A673 (cell line): ENCODE results near the gene PCBD2. TPM values are rescaled to one million over a fixed set of nuclear protein-coding genes. Genes with fewer than 3 reads are reported as not detected.
"Not testable (repeated sequence)": the region's sequence is repeated elsewhere in the genome, so short reads cannot be mapped to it uniquely, and the experiment has no call there.

Experiments
- BruUV-seq: library from RNA; stranded (reverse); fragments of 400-500 nt; replicated peaks from 2 replicates; lab custom pipeline; 2021; lab: Mats Ljungman, UMichigan
- CTCF ChIA-PET: fragments of 300-600 bp; sonication (Branson Sonifier 250); formaldehyde crosslinking; loops from one replicate; lab custom pipeline; 2022; ENCODE audit warnings: antibody characterized with exemption; lab: Charles Lee
- POLR2A ChIA-PET: fragments of 300-600 bp; sonication (Branson Sonifier 250); formaldehyde crosslinking; loops from one replicate; lab custom pipeline; 2022; ENCODE audit warnings: antibody characterized with exemption; ENCODE audit not compliant: low non-redundant PET; lab: Charles Lee
- DNase-seq: peaks from one replicate; pipeline ENCODE4 v3.0.0-alpha.2; 2015; ENCODE audit warnings: low spot score
- H3K27ac ChIP-seq: fragments of 200-600 bp; sonication (generic); 2 replicates; pipeline ENCODE4 v1.5.1; 2016; ENCODE audit warnings: mixed run types, low read depth, mild to moderate bottlenecking, mixed read lengths, antibody characterized with exemption, low read length; ENCODE audit not compliant: poor library complexity, severe bottlenecking
- H3K27me3 ChIP-seq: fragments of 200-600 bp; sonication (generic); replicated peaks from 2 replicates; pipeline ENCODE4 v1.6.1; 2017; ENCODE audit warnings: mixed run types, low read depth, mild to moderate bottlenecking, mixed read lengths, antibody characterized with exemption, low read length; ENCODE audit not compliant: insufficient read depth, poor library complexity
- H3K36me3 ChIP-seq: fragments of 200-600 bp; sonication (generic); 2 replicates; pipeline ENCODE4 v1.6.1; 2016; ENCODE audit warnings: mixed run types, mild to moderate bottlenecking, mixed read lengths, antibody characterized with exemption, low read length; ENCODE audit not compliant: insufficient read depth, poor library complexity, severe bottlenecking
- H3K4me1 ChIP-seq: fragments of 200-600 bp; sonication (generic); 2 replicates; pipeline ENCODE4 v1.6.1; 2017; ENCODE audit warnings: mixed run types, mild to moderate bottlenecking, mixed read lengths, antibody characterized with exemption, low read length; ENCODE audit not compliant: insufficient read depth, poor library complexity, severe bottlenecking
- H3K4me3 ChIP-seq: fragments of 200-600 bp; sonication (generic); 2 replicates; pipeline ENCODE4 v1.5.1; 2016; ENCODE audit warnings: low read depth, mixed run types, mild to moderate bottlenecking, mixed read lengths, low read length; ENCODE audit not compliant: poor library complexity, severe bottlenecking
- H3K9me3 ChIP-seq: fragments of 200-600 bp; sonication (generic); 2 replicates; pipeline ENCODE4 v1.6.1; 2016; ENCODE audit warnings: mixed run types, low read depth, mild to moderate bottlenecking, mixed read lengths, antibody characterized with exemption, low read length; ENCODE audit not compliant: poor library complexity, severe bottlenecking
- CTCF ChIP-seq: fragments of 300-800, 200-600 bp; sonication (generic); conservative IDR thresholded peaks from 2 replicates; pipeline ENCODE4 v1.5.1; 2017; ENCODE audit warnings: low read depth, mild to moderate bottlenecking, antibody characterized with exemption, low read length, moderate library complexity, mixed read lengths
- EZH2 ChIP-seq: fragments of 200-600 bp; sonication (generic); IDR thresholded peaks from 2 replicates; pipeline ENCODE4 v1.6.1; 2017; ENCODE audit warnings: borderline replicate concordance, low read depth, mild to moderate bottlenecking, mixed read lengths, antibody characterized with exemption, low read length; ENCODE audit not compliant: poor library complexity, severe bottlenecking
- intact Hi-C: fragments of 100-400 bp; cut with micrococcal nuclease; formaldehyde crosslinking; loops from one replicate; pipeline ENCODE4 v1.10.0; 2022; ENCODE audit not compliant: unreplicated experiment
- total RNA-seq: library from RNA; stranded (reverse); gene quantifications from 2 replicates; pipeline ENCODE4 v1.2.3, GENCODE V29; 2021

Gene PCBD2
- total RNA-seq, 1 experiment from 2014 or later: 13.8 TPM

- H3K27me3 ChIP-seq: no peaks in the 10 kb centered on the region
- ChIA-PET POLR2A (no interaction called here), CTCF (no interaction called here)
- intact Hi-C loops: no loop called here
- BruUV-seq: no TSS peak
- no peaks in the 10 kb centered on the region for H3K9me3 ChIP-seq
- H3K36me3 ChIP-seq: no peaks in the 10 kb centered on the region
- no peak for TF ChIP-seq EZH2
- TF ChIP-seq CTCF: no peak
- DNase-seq: no peak
- peaks cover 4% of the 10 kb centered on the region for H3K4me1 ChIP-seq
- no peak overlapping the region for H3K27ac ChIP-seq
- H3K4me3 ChIP-seq: no peak overlapping the region
These were observed 25.5 kb upstream of the PCBD2 start for GRCh38 chr5:134879456-134879855.

- POLR2A ChIA-PET, H3K36me3 ChIP-seq, BruUV-seq, H3K27me3 ChIP-seq, DNase-seq, H3K4me3 ChIP-seq, H3K9me3 ChIP-seq, CTCF ChIA-PET, H3K4me1 ChIP-seq, H3K27ac ChIP-seq, intact Hi-C loops: not testable (repeated sequence)
These were observed 24.0 kb upstream of the PCBD2 start for GRCh38 chr5:134880937-134881336.

GRCh38 chr5:134881711-134882110 lies 23.2 kb upstream of the PCBD2 start:
- DNase-seq, H3K27me3 ChIP-seq, H3K36me3 ChIP-seq, H3K4me3 ChIP-seq, CTCF ChIA-PET, H3K4me1 ChIP-seq, POLR2A ChIA-PET, intact Hi-C loops, H3K27ac ChIP-seq, BruUV-seq, H3K9me3 ChIP-seq: not testable (repeated sequence)

- Histone ChIP-seq H3K27me3 (no peaks in the 10 kb centered on the region), H3K4me3 (no peak overlapping the region), H3K27ac (no peak overlapping the region), H3K36me3 (peaks cover 3% of the 10 kb centered on the region), H3K9me3 (no peaks in the 10 kb centered on the region), H3K4me1 (no peaks in the 10 kb centered on the region)
- ChIA-PET POLR2A (no interaction called here), CTCF (no interaction called here)
- intact Hi-C loops: no loop called here
- TF ChIP-seq CTCF: no peak
- TF ChIP-seq EZH2: no peak
- no peak for DNase-seq
- BruUV-seq: no TSS peak
These were observed 17.3 kb upstream of the PCBD2 start for GRCh38 chr5:134887593-134888159.
